ENCODE results near the gene FASTK. TPM values are rescaled to one million over a fixed set of nuclear protein-coding genes. Genes with fewer than 3 reads are reported as not detected.

FASTK gene
- total and polyA plus RNA-seq, 2 donors (not counting 3 experiments of a cell fraction or from before 2014, with no cell fraction given): 73.3 to 113 TPM

DNA sequence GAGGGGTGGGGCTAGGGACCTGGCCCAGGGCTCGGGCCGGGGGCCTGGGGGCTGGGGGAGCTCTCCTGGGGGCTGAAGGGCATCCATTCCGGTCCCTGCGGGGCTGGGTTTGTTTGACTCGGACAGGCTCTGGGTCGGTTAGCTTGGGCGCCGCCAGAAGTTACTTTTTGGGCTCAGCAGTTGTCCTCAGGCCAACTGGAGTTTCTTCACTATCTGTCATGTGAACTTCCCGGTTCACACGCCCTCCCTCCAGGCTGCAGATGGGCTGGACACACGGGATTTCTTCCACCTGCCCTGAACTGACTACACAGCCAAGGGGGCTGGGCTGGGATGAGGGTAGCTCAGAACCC lies 17.4 kb downstream of the FASTK start:
- Histone ChIP-seq H3K36me3 (ENCODE audit: control insufficient read depth in 2 of 2, extremely low read depth in 1 of 2, insufficient read depth in 2 of 2, low read length in 2 of 2) (peaks cover 12 to 37% of the 10 kb centered on the region in 2 experiments), H3K9ac (replicated peaks; ENCODE audit: extremely low read depth, insufficient read depth, low read length) (no peak overlapping the region), H3K4me1 (ENCODE audit: control insufficient read depth, extremely low read depth, insufficient read depth, low read length) (peaks cover 21% of the 10 kb centered on the region), H3K4me3 (replicated peaks in 1 of 3; ENCODE audit: insufficient read depth in 1 of 3, low read depth in 1 of 3, low read length in 3 of 3) (no peak overlapping the region), H3K9me1 (replicated peaks; ENCODE audit: control insufficient read depth, extremely low read depth, insufficient read depth, low read length) (no peaks in the 10 kb centered on the region), H3K9me3 (replicated peaks; ENCODE audit: control insufficient read depth, insufficient read depth, low read length) (no peaks in the 10 kb centered on the region), H4K20me1 (replicated peaks; ENCODE audit: control insufficient read depth, extremely low read depth, insufficient read depth, low read length) (no peaks in the 10 kb centered on the region), H3K79me2 (ENCODE audit: control insufficient read depth, insufficient read depth, low read length) (peaks cover 34% of the 10 kb centered on the region), H3K4me2 (ENCODE audit: insufficient read depth, low read length) (no peak overlapping the region), H3K27me3 (ENCODE audit: control insufficient read depth in 2 of 2, insufficient read depth in 2 of 2, low read length in 2 of 2) (no peaks in the 10 kb centered on the region), H3K27ac (ENCODE audit: insufficient read depth, low read depth, low read length) (no peak overlapping the region), H2AFZ (ENCODE audit: low read depth, low read length) (no peak overlapping the region)
- intact Hi-C loops (cut with micrococcal nuclease) (no loop called here), dilution Hi-C loops (cut with MboI; ENCODE audit: extremely low pct_ligation_motif_present, low sequenced_read_pairs) (no loop called here)
- no peak for DNase-seq (ENCODE audit: low read depth, low spot score)
- CTCF ChIA-PET: no interaction called here
- FAIRE-seq: no peak
- no TSS peak for BruUV-seq (replicated peaks)
- POLR2A ChIA-PET: no interaction called here
- TF ChIP-seq POLR2AphosphoS5 (IDR thresholded peaks at IDR 0.05; ENCODE audit: insufficient read depth, low read depth, low read length) (no peak), JUN (IDR thresholded peaks at IDR 0.05; ENCODE audit: borderline replicate concordance, insufficient read depth, insufficient read length, low read depth) (no peak), FOS (IDR thresholded peaks at IDR 0.05; ENCODE audit: borderline replicate concordance, insufficient read depth, low read length) (no peak), GATA2 (IDR thresholded peaks at IDR 0.05; ENCODE audit: insufficient read depth, insufficient read length, low read depth, low read length) (no peak), MYC (IDR thresholded peaks at IDR 0.05; ENCODE audit: low read depth, low read length) (no peak), EZH2 (IDR thresholded peaks at IDR 0.05; ENCODE audit: borderline replicate concordance, low read depth, low read length, severe bottlenecking) (no peak), POLR2A (IDR thresholded peaks at IDR 0.05; ENCODE audit: low read depth, low read length) (no peak)
- TF ChIP-seq, protein P1, sequence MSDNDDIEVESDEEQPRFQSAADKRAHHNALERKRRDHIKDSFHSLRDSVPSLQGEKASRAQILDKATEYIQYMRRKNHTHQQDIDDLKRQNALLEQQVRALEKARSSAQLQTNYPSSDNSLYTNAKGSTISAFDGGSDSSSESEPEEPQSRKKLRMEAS (IDR thresholded peaks at IDR 0.05; ENCODE audit: insufficient read depth, insufficient read length): no peak
- TF ChIP-seq, protein P2, sequence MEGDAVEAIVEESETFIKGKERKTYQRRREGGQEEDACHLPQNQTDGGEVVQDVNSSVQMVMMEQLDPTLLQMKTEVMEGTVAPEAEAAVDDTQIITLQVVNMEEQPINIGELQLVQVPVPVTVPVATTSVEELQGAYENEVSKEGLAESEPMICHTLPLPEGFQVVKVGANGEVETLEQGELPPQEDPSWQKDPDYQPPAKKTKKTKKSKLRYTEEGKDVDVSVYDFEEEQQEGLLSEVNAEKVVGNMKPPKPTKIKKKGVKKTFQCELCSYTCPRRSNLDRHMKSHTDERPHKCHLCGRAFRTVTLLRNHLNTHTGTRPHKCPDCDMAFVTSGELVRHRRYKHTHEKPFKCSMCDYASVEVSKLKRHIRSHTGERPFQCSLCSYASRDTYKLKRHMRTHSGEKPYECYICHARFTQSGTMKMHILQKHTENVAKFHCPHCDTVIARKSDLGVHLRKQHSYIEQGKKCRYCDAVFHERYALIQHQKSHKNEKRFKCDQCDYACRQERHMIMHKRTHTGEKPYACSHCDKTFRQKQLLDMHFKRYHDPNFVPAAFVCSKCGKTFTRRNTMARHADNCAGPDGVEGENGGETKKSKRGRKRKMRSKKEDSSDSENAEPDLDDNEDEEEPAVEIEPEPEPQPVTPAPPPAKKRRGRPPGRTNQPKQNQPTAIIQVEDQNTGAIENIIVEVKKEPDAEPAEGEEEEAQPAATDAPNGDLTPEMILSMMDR (IDR thresholded peaks at IDR 0.05; ENCODE audit: extremely low read depth in 1 of 2, insufficient read depth in 1 of 2, low read depth in 1 of 2, low read length in 2 of 2): no peak
